Chondrocyte (in vitro differentiated cells): Measurements from ENCODE around the gene SLC30A3. TPM values are rescaled to one million over a fixed set of nuclear protein-coding genes. Genes with fewer than 3 reads are reported as not detected.

Source experiments
- DNase-seq: peaks from one replicate; pipeline ENCODE4 v3.0.0; 2021; ENCODE audit warnings: mixed read lengths, low spot score
- H3K27ac Mint-ChIP-seq: one replicate; pipeline ENCODE4 v1.8.0; 2021; ENCODE audit warnings: mild to moderate bottlenecking, moderate library complexity, mixed read lengths; ENCODE audit not compliant: unreplicated experiment
- H3K27me3 Mint-ChIP-seq: 2 replicates; pipeline ENCODE4 v1.8.0; 2021; ENCODE audit warnings: low read depth, mixed read lengths
- H3K36me3 Mint-ChIP-seq: 2 replicates; pipeline ENCODE4 v1.8.0; 2021; ENCODE audit warnings: low read depth, mixed read lengths
- H3K4me1 Mint-ChIP-seq: 2 replicates; pipeline ENCODE4 v1.8.0; 2021; ENCODE audit warnings: low read depth, mild to moderate bottlenecking, mixed read lengths
- H3K4me3 Mint-ChIP-seq: one replicate; pipeline ENCODE4 v1.8.0; 2021; ENCODE audit warnings: mild to moderate bottlenecking, moderate library complexity, mixed read lengths; ENCODE audit not compliant: unreplicated experiment
- H3K9me3 Mint-ChIP-seq: 2 replicates; pipeline ENCODE4 v1.8.0; 2021; ENCODE audit warnings: low read depth, mixed read lengths
- total RNA-seq: library from RNA; stranded (reverse); gene quantifications from 3 replicates; pipeline ENCODE4 v1.2.1, GENCODE V29; 2021
- TF ChIP-seq, protein P1 (sequence below): fragments of 200-600 bp; sonication (generic); IDR thresholded peaks from 2 replicates; pipeline ENCODE4 v1.5.0; 2021; ENCODE audit warnings: antibody characterized with exemption, mild to moderate bottlenecking, moderate library complexity

Gene SLC30A3
- total RNA-seq, 1 donor from 2014 or later, result 0.17 TPM

- no peak overlapping the region for H3K4me3 Mint-ChIP-seq
- no peak for DNase-seq
- TF ChIP-seq, protein P1, sequence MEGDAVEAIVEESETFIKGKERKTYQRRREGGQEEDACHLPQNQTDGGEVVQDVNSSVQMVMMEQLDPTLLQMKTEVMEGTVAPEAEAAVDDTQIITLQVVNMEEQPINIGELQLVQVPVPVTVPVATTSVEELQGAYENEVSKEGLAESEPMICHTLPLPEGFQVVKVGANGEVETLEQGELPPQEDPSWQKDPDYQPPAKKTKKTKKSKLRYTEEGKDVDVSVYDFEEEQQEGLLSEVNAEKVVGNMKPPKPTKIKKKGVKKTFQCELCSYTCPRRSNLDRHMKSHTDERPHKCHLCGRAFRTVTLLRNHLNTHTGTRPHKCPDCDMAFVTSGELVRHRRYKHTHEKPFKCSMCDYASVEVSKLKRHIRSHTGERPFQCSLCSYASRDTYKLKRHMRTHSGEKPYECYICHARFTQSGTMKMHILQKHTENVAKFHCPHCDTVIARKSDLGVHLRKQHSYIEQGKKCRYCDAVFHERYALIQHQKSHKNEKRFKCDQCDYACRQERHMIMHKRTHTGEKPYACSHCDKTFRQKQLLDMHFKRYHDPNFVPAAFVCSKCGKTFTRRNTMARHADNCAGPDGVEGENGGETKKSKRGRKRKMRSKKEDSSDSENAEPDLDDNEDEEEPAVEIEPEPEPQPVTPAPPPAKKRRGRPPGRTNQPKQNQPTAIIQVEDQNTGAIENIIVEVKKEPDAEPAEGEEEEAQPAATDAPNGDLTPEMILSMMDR, result no peak
Measured at GRCh38 chr2:27227501-27227900, 35.3 kb downstream of the SLC30A3 start.

DNA sequence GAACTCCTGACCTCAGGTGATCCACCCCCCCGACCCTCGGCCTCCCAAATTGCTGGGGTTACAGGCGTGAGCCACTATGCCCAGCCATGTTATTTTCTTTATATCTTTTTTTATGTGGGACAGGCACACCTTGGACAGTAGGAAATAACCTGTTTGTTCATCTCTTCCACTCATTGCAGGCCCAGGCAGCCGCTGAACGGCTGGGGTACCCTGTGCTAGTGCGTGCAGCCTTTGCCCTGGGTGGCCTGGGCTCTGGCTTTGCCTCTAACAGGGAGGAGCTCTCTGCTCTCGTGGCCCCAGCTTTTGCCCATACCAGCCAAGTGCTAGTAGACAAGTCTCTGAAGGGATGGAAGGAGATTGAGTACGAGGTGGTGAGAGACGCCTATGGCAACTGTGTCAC is 37.3 kb downstream of the SLC30A3 start:
- H3K4me3 Mint-ChIP-seq, result no peak overlapping the region
- TF ChIP-seq, protein P1, result no peak
- DNase-seq, result peak; percentile 66
- peaks cover 41% of the 10 kb centered on the region for H3K36me3 Mint-ChIP-seq
- no peaks in the 10 kb centered on the region for H3K4me1 Mint-ChIP-seq
- no peaks in the 10 kb centered on the region for H3K9me3 Mint-ChIP-seq
- H3K27me3 Mint-ChIP-seq, result no peaks in the 10 kb centered on the region
- no peak overlapping the region for H3K27ac Mint-ChIP-seq

More at GRCh38 chr2:27227501-27227900, 35.3 kb downstream of the SLC30A3 start:
- H3K27me3 Mint-ChIP-seq, result no peaks in the 10 kb centered on the region
- H3K36me3 Mint-ChIP-seq, result peaks cover 41% of the 10 kb centered on the region
- H3K27ac Mint-ChIP-seq, result no peak overlapping the region
- no peaks in the 10 kb centered on the region for H3K9me3 Mint-ChIP-seq
- no peaks in the 10 kb centered on the region for H3K4me1 Mint-ChIP-seq

- Mint-ChIP-seq H3K27ac (no peak overlapping the region), H3K4me1 (peaks cover 5% of the 10 kb centered on the region), H3K27me3 (no peaks in the 10 kb centered on the region), H3K4me3 (no peak overlapping the region), H3K36me3 (peaks cover 44% of the 10 kb centered on the region), H3K9me3 (no peaks in the 10 kb centered on the region)
- DNase-seq, result peak; percentile 36
- TF ChIP-seq, protein P1, result no peak
Measured at GRCh38 chr2:27223416-27223815, 39.4 kb downstream of the SLC30A3 start.

DNA sequence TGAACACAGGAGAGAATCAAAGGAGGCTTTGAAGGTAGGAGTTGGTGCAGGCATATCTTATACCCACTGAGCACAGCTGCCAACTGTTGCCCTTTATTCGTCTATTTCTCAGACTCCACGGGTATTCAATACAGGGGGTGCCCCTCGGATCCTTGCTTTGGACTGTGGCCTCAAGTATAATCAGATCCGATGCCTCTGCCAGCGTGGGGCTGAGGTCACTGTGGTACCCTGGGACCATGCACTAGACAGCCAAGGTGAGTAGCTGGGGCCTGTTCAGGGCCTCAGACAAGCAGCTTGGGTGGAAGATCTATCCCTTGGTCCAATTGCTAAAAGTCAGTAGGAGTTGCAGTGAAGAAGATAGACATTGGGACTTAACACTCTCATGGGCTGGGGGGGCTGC is 40.4 kb downstream of the SLC30A3 start:
- Mint-ChIP-seq H3K4me1 (peaks cover 14% of the 10 kb centered on the region), H3K4me3 (no peak overlapping the region), H3K27me3 (no peaks in the 10 kb centered on the region), H3K27ac (no peak overlapping the region), H3K36me3 (peaks cover 42% of the 10 kb centered on the region), H3K9me3 (no peaks in the 10 kb centered on the region)
- DNase-seq, result peak; percentile 37
- TF ChIP-seq, protein P1, result no peak

DNA sequence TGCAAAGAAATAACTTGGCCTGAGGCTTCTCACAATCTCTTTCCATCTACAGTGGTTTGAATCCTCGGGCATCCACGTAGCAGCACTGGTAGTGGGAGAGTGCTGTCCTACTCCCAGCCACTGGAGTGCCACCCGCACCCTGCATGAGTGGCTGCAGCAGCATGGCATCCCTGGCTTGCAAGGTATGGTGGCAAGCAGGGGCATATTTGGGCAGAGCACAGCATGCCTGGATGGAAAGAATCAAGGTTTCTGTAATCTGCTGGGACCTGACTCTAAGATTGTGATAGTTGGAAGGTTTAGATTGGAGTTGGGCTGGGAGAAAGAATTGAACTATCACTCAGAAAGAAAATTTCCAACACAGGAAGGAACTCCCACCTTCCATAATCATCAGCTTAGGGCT is 41.7 kb downstream of the SLC30A3 start:
- no peaks in the 10 kb centered on the region for H3K9me3 Mint-ChIP-seq
- DNase-seq, result peak; percentile 51
- H3K4me1 Mint-ChIP-seq, result peaks cover 23% of the 10 kb centered on the region
- H3K27me3 Mint-ChIP-seq, result no peaks in the 10 kb centered on the region
- H3K27ac Mint-ChIP-seq, result peak overlapping the region; percentile 17
- no peak overlapping the region for H3K4me3 Mint-ChIP-seq
- peaks cover 33% of the 10 kb centered on the region for H3K36me3 Mint-ChIP-seq
- TF ChIP-seq, protein P1, result no peak
